Stomach (tissue), 4 donors: ENCODE data around the gene PPP1R9A.

Source experiments
- EP300 ChIP-seq: sonication (generic); formaldehyde crosslinking; IDR thresholded peaks from one replicate; pipeline ENCODE4 v1.6.1; 2017; ENCODE audit warnings: antibody characterized with exemption
- POLR2A ChIP-seq, 4 donors: fragments of 450-650 bp; IDR thresholded peaks; one replicate each; pipeline ENCODE4 v1.6.1; 2016; ENCODE audit warnings: antibody characterized with exemption in 4 of 4, control low read depth in 2 of 4, mild to moderate bottlenecking in 1 of 4, moderate library complexity in 1 of 4
- POLR2AphosphoS5 ChIP-seq, 3 donors: sonication (generic); formaldehyde crosslinking; IDR thresholded peaks; one replicate each; pipeline ENCODE4 v1.6.1; 2016; ENCODE audit warnings: antibody characterized with exemption in 3 of 3
- TF ChIP-seq, protein P1 (sequence below), 7 experiments: fragments of 450-650 bp in 4 of 7; fragments of 200-600 bp in 3 of 7; sonication (generic) in 3 of 7; IDR thresholded peaks; one replicate each; pipeline ENCODE4 v1.5.1; 2016 to 2019; ENCODE audit warnings: antibody characterized with exemption in 7 of 7, control low read depth in 2 of 7, mild to moderate bottlenecking in 1 of 7

DNA sequence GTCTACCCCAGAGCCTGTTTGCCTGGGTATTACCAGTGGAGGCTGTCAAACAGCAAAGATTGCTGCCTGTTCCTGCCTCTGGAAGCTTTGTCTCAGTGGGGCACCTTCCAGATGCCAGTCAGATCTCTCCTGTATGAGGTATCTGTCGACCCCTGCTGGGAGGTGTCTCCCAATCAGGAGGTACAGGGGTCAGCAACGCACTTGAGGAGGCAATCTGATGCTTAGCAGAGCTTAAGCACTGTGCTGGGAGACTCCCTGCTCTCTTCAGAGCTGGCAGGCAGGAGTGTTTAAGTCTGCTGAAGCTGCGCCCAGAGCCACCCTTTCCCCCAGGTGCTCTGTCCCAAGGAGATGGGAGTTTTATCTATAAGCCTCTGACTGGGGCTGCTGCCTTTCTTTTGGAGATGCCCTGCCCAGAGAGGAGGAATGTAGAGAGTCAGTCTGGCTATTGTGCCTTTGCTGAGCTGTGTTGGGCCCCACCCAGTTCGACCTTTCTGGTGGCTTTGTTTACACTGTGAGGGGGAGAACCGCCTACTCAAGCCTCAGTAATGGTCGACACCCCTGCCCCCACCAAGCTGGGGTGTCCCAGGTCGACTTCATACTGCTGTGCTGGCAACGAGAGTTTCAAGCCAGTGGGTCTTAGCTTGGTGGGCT, 62.2 kb downstream of the PPP1R9A start:
- TF ChIP-seq POLR2AphosphoS5 (IDR thresholded peaks at IDR 0.05) (no peak), POLR2A (IDR thresholded peaks at IDR 0.05) (no peak), EP300 (no peak)
- TF ChIP-seq, protein P1, sequence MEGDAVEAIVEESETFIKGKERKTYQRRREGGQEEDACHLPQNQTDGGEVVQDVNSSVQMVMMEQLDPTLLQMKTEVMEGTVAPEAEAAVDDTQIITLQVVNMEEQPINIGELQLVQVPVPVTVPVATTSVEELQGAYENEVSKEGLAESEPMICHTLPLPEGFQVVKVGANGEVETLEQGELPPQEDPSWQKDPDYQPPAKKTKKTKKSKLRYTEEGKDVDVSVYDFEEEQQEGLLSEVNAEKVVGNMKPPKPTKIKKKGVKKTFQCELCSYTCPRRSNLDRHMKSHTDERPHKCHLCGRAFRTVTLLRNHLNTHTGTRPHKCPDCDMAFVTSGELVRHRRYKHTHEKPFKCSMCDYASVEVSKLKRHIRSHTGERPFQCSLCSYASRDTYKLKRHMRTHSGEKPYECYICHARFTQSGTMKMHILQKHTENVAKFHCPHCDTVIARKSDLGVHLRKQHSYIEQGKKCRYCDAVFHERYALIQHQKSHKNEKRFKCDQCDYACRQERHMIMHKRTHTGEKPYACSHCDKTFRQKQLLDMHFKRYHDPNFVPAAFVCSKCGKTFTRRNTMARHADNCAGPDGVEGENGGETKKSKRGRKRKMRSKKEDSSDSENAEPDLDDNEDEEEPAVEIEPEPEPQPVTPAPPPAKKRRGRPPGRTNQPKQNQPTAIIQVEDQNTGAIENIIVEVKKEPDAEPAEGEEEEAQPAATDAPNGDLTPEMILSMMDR (IDR thresholded peaks at IDR 0.05): no peak
